HEK293 (cell line): ENCODE data around the gene RNF225.

Experiments used
- EGR2 ChIP-seq: fragments of 450-650 bp; formaldehyde crosslinking; IDR thresholded peaks from 2 replicates; pipeline ENCODE4 v1.5.1; 2016; ENCODE audit warnings: low read depth, missing biosample characterization, missing genetic modification characterization
- FEZF1 ChIP-seq: fragments of 450-650 bp; formaldehyde crosslinking; IDR thresholded peaks from 2 replicates; pipeline ENCODE4 v1.5.1; 2016; ENCODE audit warnings: missing biosample characterization, missing genetic modification characterization
- GLIS1 ChIP-seq: fragments of 450-650 bp; formaldehyde crosslinking; IDR thresholded peaks from 2 replicates; pipeline ENCODE4 v1.5.1; 2016; ENCODE audit warnings: missing biosample characterization, missing genetic modification characterization
- GLIS2 ChIP-seq: fragments of 450-650 bp; formaldehyde crosslinking; IDR thresholded peaks from 2 replicates; pipeline ENCODE4 v1.5.1; 2016; ENCODE audit warnings: missing biosample characterization, missing genetic modification characterization
- KLF1 ChIP-seq: fragments of 450-650 bp; formaldehyde crosslinking; IDR thresholded peaks from 2 replicates; pipeline ENCODE4 v1.5.1; 2016; ENCODE audit warnings: missing biosample characterization, missing genetic modification characterization
- KLF16 ChIP-seq: fragments of 450-650 bp; formaldehyde crosslinking; IDR thresholded peaks from 2 replicates; pipeline ENCODE4 v1.5.1; 2017; ENCODE audit warnings: missing biosample characterization, missing genetic modification characterization
- OVOL3 ChIP-seq: fragments of 450-650 bp; formaldehyde crosslinking; IDR thresholded peaks from 2 replicates; pipeline ENCODE4 v1.5.1; 2016; ENCODE audit warnings: missing biosample characterization, missing genetic modification characterization
- PRDM1 ChIP-seq: fragments of 450-650 bp; formaldehyde crosslinking; IDR thresholded peaks from 2 replicates; pipeline ENCODE4; 2016; ENCODE audit warnings: missing biosample characterization, missing genetic modification characterization
- ZBTB1 ChIP-seq: fragments of 450-650 bp; formaldehyde crosslinking; IDR thresholded peaks from 2 replicates; pipeline ENCODE4 v1.5.1; 2016; ENCODE audit warnings: missing biosample characterization, missing genetic modification characterization
- ZBTB21 ChIP-seq: fragments of 450-650 bp; formaldehyde crosslinking; IDR thresholded peaks from 2 replicates; pipeline ENCODE4 v1.5.1; 2017; ENCODE audit warnings: missing biosample characterization, missing genetic modification characterization
- ZBTB7A ChIP-seq: fragments of 450-650 bp; formaldehyde crosslinking; IDR thresholded peaks from 2 replicates; pipeline ENCODE4 v1.5.1; 2016; ENCODE audit warnings: low read depth, missing biosample characterization, missing genetic modification characterization
- ZEB2 ChIP-seq: fragments of 450-650 bp; formaldehyde crosslinking; IDR thresholded peaks from 2 replicates; pipeline ENCODE4 v1.5.1; 2016; ENCODE audit warnings: missing biosample characterization, missing genetic modification characterization
- ZNF140 ChIP-seq: fragments of 450-650 bp; formaldehyde crosslinking; IDR thresholded peaks from 2 replicates; pipeline ENCODE4 v1.5.1; 2016; ENCODE audit warnings: missing biosample characterization, missing genetic modification characterization
- ZNF16 ChIP-seq: fragments of 450-650 bp; formaldehyde crosslinking; IDR thresholded peaks from 2 replicates; pipeline ENCODE4 v1.5.1; 2016; ENCODE audit warnings: low read depth, missing biosample characterization, missing genetic modification characterization
- ZNF175 ChIP-seq: fragments of 450-650 bp; formaldehyde crosslinking; IDR thresholded peaks from 2 replicates; pipeline ENCODE4 v1.5.1; 2016; ENCODE audit warnings: missing biosample characterization, missing genetic modification characterization
- ZNF19 ChIP-seq: fragments of 450-650 bp; formaldehyde crosslinking; IDR thresholded peaks from 2 replicates; pipeline ENCODE4; 2016; ENCODE audit warnings: missing biosample characterization, missing genetic modification characterization, low read depth
- ZNF211 ChIP-seq: fragments of 450-650 bp; formaldehyde crosslinking; IDR thresholded peaks from 2 replicates; pipeline ENCODE4 v1.5.1; 2016; ENCODE audit warnings: low read depth, missing biosample characterization, missing genetic modification characterization
- ZNF221 ChIP-seq: fragments of 450-650 bp; formaldehyde crosslinking; IDR thresholded peaks from 2 replicates; pipeline ENCODE4 v1.5.1; 2017; ENCODE audit warnings: missing biosample characterization, missing genetic modification characterization, borderline replicate concordance
- ZNF350 ChIP-seq: fragments of 450-650 bp; formaldehyde crosslinking; IDR thresholded peaks from 2 replicates; pipeline ENCODE4 v1.5.0; 2017; ENCODE audit warnings: missing biosample characterization, mild to moderate bottlenecking, missing genetic modification characterization
- ZNF354C ChIP-seq: fragments of 450-650 bp; formaldehyde crosslinking; IDR thresholded peaks from 2 replicates; pipeline ENCODE4 v1.5.1; 2016; ENCODE audit warnings: missing biosample characterization, missing genetic modification characterization, low read depth, borderline replicate concordance
- ZNF416 ChIP-seq: fragments of 450-650 bp; formaldehyde crosslinking; IDR thresholded peaks from 2 replicates; pipeline ENCODE4 v1.5.1; 2016; ENCODE audit warnings: missing biosample characterization, missing genetic modification characterization
- ZNF473 ChIP-seq: fragments of 450-650 bp; formaldehyde crosslinking; IDR thresholded peaks from 2 replicates; pipeline ENCODE4 v1.5.1; 2017; ENCODE audit warnings: missing biosample characterization, missing genetic modification characterization
- ZNF48 ChIP-seq: fragments of 450-650 bp; formaldehyde crosslinking; IDR thresholded peaks from 2 replicates; pipeline ENCODE4 v1.5.1; 2016; ENCODE audit warnings: missing biosample characterization, missing genetic modification characterization
- ZNF561 ChIP-seq: fragments of 450-650 bp; IDR thresholded peaks from 2 replicates; pipeline ENCODE4 v1.5.1; 2018; ENCODE audit warnings: missing biosample characterization, missing genetic modification characterization, borderline replicate concordance
- ZNF747 ChIP-seq: fragments of 450-650 bp; formaldehyde crosslinking; IDR thresholded peaks from 2 replicates; pipeline ENCODE4 v1.5.1; 2016; ENCODE audit warnings: missing biosample characterization, missing genetic modification characterization
- ZNF76 ChIP-seq: fragments of 450-650 bp; formaldehyde crosslinking; IDR thresholded peaks from 2 replicates; pipeline ENCODE4; 2016; ENCODE audit warnings: low read depth, missing biosample characterization, missing genetic modification characterization, borderline replicate concordance
- ZNF777 ChIP-seq: fragments of 450-650 bp; formaldehyde crosslinking; IDR thresholded peaks from 2 replicates; pipeline ENCODE4 v1.5.1; 2017; ENCODE audit warnings: missing biosample characterization, missing genetic modification characterization, borderline replicate concordance
- ZSCAN16 ChIP-seq: fragments of 450-650 bp; formaldehyde crosslinking; IDR thresholded peaks from 2 replicates; pipeline ENCODE4 v1.5.1; 2016; ENCODE audit warnings: missing biosample characterization, missing genetic modification characterization
- ZSCAN30 ChIP-seq: fragments of 450-650 bp; IDR thresholded peaks from 2 replicates; pipeline ENCODE4 v1.5.1; 2018; ENCODE audit warnings: missing biosample characterization, mild to moderate bottlenecking, missing genetic modification characterization, moderate library complexity
- TF ChIP-seq, protein P1 (sequence below): sonication (generic); formaldehyde crosslinking; IDR thresholded peaks from 2 replicates; pipeline ENCODE4 v1.8.1; 2022; ENCODE audit warnings: mild to moderate bottlenecking, moderate library complexity, missing genetic modification reagents
- TF ChIP-seq, protein P2 (sequence below): fragments of 450-650 bp; formaldehyde crosslinking; IDR thresholded peaks from 2 replicates; pipeline ENCODE4 v1.5.1; 2016; ENCODE audit warnings: missing biosample characterization, missing genetic modification characterization
- TF ChIP-seq, protein P3 (sequence below): fragments of 450-650 bp; formaldehyde crosslinking; IDR thresholded peaks from 2 replicates; pipeline ENCODE4 v1.5.1; 2016; ENCODE audit warnings: missing biosample characterization, missing genetic modification characterization
- TF ChIP-seq, protein P4 (sequence below): fragments of 450-650 bp; formaldehyde crosslinking; IDR thresholded peaks from 2 replicates; pipeline ENCODE4 v1.5.1; 2016; ENCODE audit warnings: missing biosample characterization, missing genetic modification characterization
- TF ChIP-seq, protein P5 (sequence below): fragments of 450-650 bp; formaldehyde crosslinking; IDR thresholded peaks from 2 replicates; pipeline ENCODE4 v1.5.1; 2016; ENCODE audit warnings: missing biosample characterization, missing genetic modification characterization

The RNF225 gene

DNA sequence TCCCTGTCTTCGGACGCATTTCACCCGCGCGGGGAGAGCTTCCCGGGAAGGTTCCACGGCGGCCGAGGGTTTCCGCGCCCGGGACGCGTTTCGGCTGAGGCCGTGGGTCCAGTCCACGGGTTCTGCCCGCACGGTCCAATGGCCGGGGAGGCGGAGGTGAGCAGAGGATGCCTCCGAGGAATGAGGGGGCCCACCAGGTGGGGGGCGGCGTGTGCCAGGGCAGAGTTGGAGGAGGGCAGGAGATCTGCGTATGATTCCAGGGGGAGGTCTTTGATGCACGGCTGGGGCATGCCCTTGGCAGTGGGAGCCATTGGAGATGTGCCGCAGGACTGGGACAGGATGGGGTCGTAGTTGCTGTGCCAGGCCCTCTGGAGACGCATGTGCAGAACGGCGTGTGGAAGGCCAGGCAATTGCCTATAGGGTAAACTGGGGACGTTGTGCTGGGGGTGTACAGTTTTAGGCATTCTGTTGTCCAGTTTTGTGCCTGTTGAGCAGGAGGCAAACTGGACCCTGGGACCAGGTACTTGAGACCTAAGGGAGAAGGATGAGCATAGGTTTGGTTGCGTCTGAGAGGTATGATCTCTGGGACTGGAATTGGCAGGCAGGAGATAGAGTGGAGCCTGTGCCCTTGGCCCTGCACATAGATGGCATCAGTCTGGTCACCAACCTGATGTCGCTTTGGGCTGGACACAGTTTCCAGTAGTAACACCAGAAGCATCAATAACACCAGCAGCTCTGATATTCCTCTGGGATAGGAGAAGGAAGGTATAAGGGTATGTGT, 13.7 kb downstream of the RNF225 start (continued):
- TF ChIP-seq ZNF416 (tag by site-specific recombination) = no peak
- TF ChIP-seq ZNF350 = no peak
- TF ChIP-seq ZNF211 (tag by site-specific recombination) = no peak
- no peak for TF ChIP-seq ZNF16
- TF ChIP-seq, protein P1, sequence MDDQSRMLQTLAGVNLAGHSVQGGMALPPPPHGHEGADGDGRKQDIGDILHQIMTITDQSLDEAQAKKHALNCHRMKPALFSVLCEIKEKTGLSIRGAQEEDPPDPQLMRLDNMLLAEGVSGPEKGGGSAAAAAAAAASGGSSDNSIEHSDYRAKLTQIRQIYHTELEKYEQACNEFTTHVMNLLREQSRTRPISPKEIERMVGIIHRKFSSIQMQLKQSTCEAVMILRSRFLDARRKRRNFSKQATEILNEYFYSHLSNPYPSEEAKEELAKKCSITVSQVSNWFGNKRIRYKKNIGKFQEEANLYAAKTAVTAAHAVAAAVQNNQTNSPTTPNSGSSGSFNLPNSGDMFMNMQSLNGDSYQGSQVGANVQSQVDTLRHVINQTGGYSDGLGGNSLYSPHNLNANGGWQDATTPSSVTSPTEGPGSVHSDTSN (CRISPR knock-in tag) = no peak; the same call in 1 of the 2 replicates
- no peak for TF ChIP-seq ZNF48
- no peak for TF ChIP-seq ZNF473
- TF ChIP-seq ZNF777 = peak; percentile 13; the same call in 1 of the 2 replicates
- no peak for TF ChIP-seq KLF1 (tag by site-specific recombination)
- TF ChIP-seq ZNF354C (tag by site-specific recombination) = no peak
- 0 out of 2 replicates have a peak, but pooled peaks have one; percentile 10 for TF ChIP-seq ZNF19 (tag by site-specific recombination)
- TF ChIP-seq GLIS1 (tag by site-specific recombination) = peak; percentile 32; the same call in 1 of the 2 replicates
- TF ChIP-seq EGR2 (tag by site-specific recombination) = no peak
- no peak for TF ChIP-seq PRDM1
- TF ChIP-seq, protein P2, sequence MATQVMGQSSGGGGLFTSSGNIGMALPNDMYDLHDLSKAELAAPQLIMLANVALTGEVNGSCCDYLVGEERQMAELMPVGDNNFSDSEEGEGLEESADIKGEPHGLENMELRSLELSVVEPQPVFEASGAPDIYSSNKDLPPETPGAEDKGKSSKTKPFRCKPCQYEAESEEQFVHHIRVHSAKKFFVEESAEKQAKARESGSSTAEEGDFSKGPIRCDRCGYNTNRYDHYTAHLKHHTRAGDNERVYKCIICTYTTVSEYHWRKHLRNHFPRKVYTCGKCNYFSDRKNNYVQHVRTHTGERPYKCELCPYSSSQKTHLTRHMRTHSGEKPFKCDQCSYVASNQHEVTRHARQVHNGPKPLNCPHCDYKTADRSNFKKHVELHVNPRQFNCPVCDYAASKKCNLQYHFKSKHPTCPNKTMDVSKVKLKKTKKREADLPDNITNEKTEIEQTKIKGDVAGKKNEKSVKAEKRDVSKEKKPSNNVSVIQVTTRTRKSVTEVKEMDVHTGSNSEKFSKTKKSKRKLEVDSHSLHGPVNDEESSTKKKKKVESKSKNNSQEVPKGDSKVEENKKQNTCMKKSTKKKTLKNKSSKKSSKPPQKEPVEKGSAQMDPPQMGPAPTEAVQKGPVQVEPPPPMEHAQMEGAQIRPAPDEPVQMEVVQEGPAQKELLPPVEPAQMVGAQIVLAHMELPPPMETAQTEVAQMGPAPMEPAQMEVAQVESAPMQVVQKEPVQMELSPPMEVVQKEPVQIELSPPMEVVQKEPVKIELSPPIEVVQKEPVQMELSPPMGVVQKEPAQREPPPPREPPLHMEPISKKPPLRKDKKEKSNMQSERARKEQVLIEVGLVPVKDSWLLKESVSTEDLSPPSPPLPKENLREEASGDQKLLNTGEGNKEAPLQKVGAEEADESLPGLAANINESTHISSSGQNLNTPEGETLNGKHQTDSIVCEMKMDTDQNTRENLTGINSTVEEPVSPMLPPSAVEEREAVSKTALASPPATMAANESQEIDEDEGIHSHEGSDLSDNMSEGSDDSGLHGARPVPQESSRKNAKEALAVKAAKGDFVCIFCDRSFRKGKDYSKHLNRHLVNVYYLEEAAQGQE (tag by site-specific recombination) = no peak
- TF ChIP-seq, protein P3, sequence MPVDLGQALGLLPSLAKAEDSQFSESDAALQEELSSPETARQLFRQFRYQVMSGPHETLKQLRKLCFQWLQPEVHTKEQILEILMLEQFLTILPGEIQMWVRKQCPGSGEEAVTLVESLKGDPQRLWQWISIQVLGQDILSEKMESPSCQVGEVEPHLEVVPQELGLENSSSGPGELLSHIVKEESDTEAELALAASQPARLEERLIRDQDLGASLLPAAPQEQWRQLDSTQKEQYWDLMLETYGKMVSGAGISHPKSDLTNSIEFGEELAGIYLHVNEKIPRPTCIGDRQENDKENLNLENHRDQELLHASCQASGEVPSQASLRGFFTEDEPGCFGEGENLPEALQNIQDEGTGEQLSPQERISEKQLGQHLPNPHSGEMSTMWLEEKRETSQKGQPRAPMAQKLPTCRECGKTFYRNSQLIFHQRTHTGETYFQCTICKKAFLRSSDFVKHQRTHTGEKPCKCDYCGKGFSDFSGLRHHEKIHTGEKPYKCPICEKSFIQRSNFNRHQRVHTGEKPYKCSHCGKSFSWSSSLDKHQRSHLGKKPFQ (tag by site-specific recombination) = no peak
- TF ChIP-seq, protein P4, sequence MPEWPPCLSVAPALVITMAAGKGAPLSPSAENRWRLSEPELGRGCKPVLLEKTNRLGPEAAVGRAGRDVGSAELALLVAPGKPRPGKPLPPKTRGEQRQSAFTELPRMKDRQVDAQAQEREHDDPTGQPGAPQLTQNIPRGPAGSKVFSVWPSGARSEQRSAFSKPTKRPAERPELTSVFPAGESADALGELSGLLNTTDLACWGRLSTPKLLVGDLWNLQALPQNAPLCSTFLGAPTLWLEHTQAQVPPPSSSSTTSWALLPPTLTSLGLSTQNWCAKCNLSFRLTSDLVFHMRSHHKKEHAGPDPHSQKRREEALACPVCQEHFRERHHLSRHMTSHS (tag by site-specific recombination) = no peak
- TF ChIP-seq ZNF140 (tag by site-specific recombination) = no peak
- TF ChIP-seq FEZF1 (tag by site-specific recombination) = no peak
- peak; percentile 75 for TF ChIP-seq GLIS2
- TF ChIP-seq OVOL3 (tag by site-specific recombination) = no peak
- TF ChIP-seq ZSCAN16 = no peak
- 0 out of 2 replicates have a peak, but pooled peaks have one; percentile 7 for TF ChIP-seq ZBTB7A (tag by site-specific recombination)
- no peak for TF ChIP-seq ZSCAN30 (tag by site-specific recombination)
- TF ChIP-seq ZNF221 = no peak
- no peak for TF ChIP-seq ZNF561
- no peak for TF ChIP-seq ZBTB21 (tag by site-specific recombination)
- TF ChIP-seq ZNF76 (tag by site-specific recombination) = no peak; the same call in 1 of the 2 replicates
- no peak for TF ChIP-seq ZNF747
- TF ChIP-seq ZNF175 = no peak
- TF ChIP-seq, protein P5, sequence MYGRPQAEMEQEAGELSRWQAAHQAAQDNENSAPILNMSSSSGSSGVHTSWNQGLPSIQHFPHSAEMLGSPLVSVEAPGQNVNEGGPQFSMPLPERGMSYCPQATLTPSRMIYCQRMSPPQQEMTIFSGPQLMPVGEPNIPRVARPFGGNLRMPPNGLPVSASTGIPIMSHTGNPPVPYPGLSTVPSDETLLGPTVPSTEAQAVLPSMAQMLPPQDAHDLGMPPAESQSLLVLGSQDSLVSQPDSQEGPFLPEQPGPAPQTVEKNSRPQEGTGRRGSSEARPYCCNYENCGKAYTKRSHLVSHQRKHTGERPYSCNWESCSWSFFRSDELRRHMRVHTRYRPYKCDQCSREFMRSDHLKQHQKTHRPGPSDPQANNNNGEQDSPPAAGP (tag by site-specific recombination) = no peak
- TF ChIP-seq ZBTB1 (tag by site-specific recombination) = no peak
- TF ChIP-seq ZEB2 (tag by site-specific recombination) = no peak
- TF ChIP-seq KLF16 (tag by site-specific recombination) = 0 out of 2 replicates have a peak, but pooled peaks have one; percentile 12
